T-cell (primary cell): ENCODE results near the gene MOB4. TPM values are rescaled to one million over a fixed set of nuclear protein-coding genes. Genes with fewer than 3 reads are reported as not detected.
A peak's percentile ranks its signal among the peaks of the same experiment; 100 is the strongest.

Experiments used
- ATAC-seq, 4 experiments: fragments of 200-7000 bp in 3 of 4; fragments of 150-1000 bp in 1 of 4; cut with Tn5 transposase; replicated peaks in 1 of 4; 1 replicate in 3 of 4; 2 replicates in 1 of 4; pipeline ENCODE4 v1.10.0; 2021; ENCODE audit warnings: moderate library complexity in 3 of 4, mild to moderate bottlenecking in 2 of 4, moderate number of reproducible peaks in 1 of 4
- CTCF ChIA-PET, 2 donors: fragments of 300-600 bp; sonication (Branson Sonifier 250); formaldehyde crosslinking; loops; one replicate each; lab custom pipeline; 2022; ENCODE audit warnings: antibody characterized with exemption in 2 of 2; lab: Charles Lee
- POLR2A ChIA-PET, 2 donors: fragments of 300-600 bp; sonication (Branson Sonifier 250); formaldehyde crosslinking; loops; one replicate each; lab custom pipeline; 2022; ENCODE audit warnings: antibody characterized with exemption in 2 of 2; lab: Charles Lee
- DNase-seq, 35 experiments: peaks; one replicate each; pipeline versions ENCODE4 v3.0.0 to v3.0.0-alpha.2; 2013 to 2023
- H3K27ac ChIP-seq: one replicate; pipeline ENCODE4 v1.5.1; 2013; ENCODE audit warnings: low read length
- H3K27me3 ChIP-seq, 2 experiments: replicated peaks in 1 of 2; 1 replicate in 1 of 2; 2 replicates in 1 of 2; pipeline versions ENCODE4 v1.6.1 to v1.7.0; 2013; ENCODE audit warnings: low read length in 1 of 2, mixed read lengths in 1 of 2; ENCODE audit not compliant: control insufficient read depth in 2 of 2, insufficient read depth in 2 of 2; ENCODE audit errors: extremely low read depth in 1 of 2
- H3K36me3 ChIP-seq, 2 donors: 1 replicate in 1 of 2; 2 replicates in 1 of 2; pipeline versions ENCODE4 v1.6.1 to v1.7.0; 2013; ENCODE audit warnings: low read length in 1 of 2; ENCODE audit not compliant: control insufficient read depth in 2 of 2, insufficient read depth in 1 of 2; ENCODE audit errors: extremely low read depth in 1 of 2
- H3K4me1 ChIP-seq, 2 experiments: 1 replicate in 1 of 2; 2 replicates in 1 of 2; pipeline versions ENCODE4 v1.6.1 to v1.7.0; 2013; ENCODE audit warnings: low read length in 2 of 2, mixed read lengths in 1 of 2; ENCODE audit not compliant: insufficient read depth in 2 of 2, control insufficient read depth in 1 of 2; ENCODE audit errors: extremely low read depth in 1 of 2
- H3K4me3 ChIP-seq, 2 donors: 1 replicate in 1 of 2; 2 replicates in 1 of 2; pipeline versions ENCODE4 v1.5.1 to v1.7.0; 2013; ENCODE audit warnings: mild to moderate bottlenecking in 2 of 2, low read length in 1 of 2, moderate library complexity in 1 of 2; ENCODE audit not compliant: control insufficient read depth in 1 of 2; ENCODE audit errors: extremely low read depth in 1 of 2
- H3K9me3 ChIP-seq: 2 replicates; pipeline ENCODE4 v1.7.0; 2013
- H3K27ac Mint-ChIP-seq, 2 donors: one replicate each; pipeline ENCODE4 v1.8.0; 2020 to 2021; ENCODE audit warnings: mild to moderate bottlenecking in 2 of 2, mixed read lengths in 2 of 2
- H3K27me3 Mint-ChIP-seq, 2 donors: one replicate each; pipeline ENCODE4 v1.8.0; 2021 to 2022; ENCODE audit warnings: mixed read lengths in 2 of 2
- H3K36me3 Mint-ChIP-seq: one replicate; pipeline ENCODE4 v1.8.0; 2021; ENCODE audit warnings: mixed read lengths
- H3K4me1 Mint-ChIP-seq, 3 donors: one replicate each; pipeline ENCODE4 v1.8.0; 2020 to 2022; ENCODE audit warnings: mixed read lengths in 3 of 3, mild to moderate bottlenecking in 1 of 3
- H3K4me3 Mint-ChIP-seq, 3 donors: one replicate each; pipeline ENCODE4 v1.8.0; 2020 to 2022; ENCODE audit warnings: mild to moderate bottlenecking in 3 of 3, mixed read lengths in 3 of 3, moderate library complexity in 3 of 3
- H3K9me3 Mint-ChIP-seq, 3 donors: one replicate each; pipeline ENCODE4 v1.8.0; 2020 to 2022; ENCODE audit warnings: mixed read lengths in 3 of 3
- WGBS: methylation state at CpG from one replicate; pipeline ENCODE4 v1.1.5; 2013; ENCODE audit warnings: missing lambda C conversion rate; ENCODE audit not compliant: insufficient coverage; 5-methylcytosine and 5-hydroxymethylcytosine counted together
- total RNA-seq, 35 experiments: library from RNA in 6 of 35; stranded (reverse) in 6 of 35; fragments of 120-200 nt in 1 of 35; gene quantifications; one replicate each; pipeline versions ENCODE4 v1.2.1 to v1.2.4 and lab custom pipeline; 2013 to 2026

MOB4 gene
- total RNA-seq, 5 donors from 2014 or later (not counting 1 experiment from before 2014, with no cell fraction given): 16.6 to 20.2 (median 17.7) TPM

DNA sequence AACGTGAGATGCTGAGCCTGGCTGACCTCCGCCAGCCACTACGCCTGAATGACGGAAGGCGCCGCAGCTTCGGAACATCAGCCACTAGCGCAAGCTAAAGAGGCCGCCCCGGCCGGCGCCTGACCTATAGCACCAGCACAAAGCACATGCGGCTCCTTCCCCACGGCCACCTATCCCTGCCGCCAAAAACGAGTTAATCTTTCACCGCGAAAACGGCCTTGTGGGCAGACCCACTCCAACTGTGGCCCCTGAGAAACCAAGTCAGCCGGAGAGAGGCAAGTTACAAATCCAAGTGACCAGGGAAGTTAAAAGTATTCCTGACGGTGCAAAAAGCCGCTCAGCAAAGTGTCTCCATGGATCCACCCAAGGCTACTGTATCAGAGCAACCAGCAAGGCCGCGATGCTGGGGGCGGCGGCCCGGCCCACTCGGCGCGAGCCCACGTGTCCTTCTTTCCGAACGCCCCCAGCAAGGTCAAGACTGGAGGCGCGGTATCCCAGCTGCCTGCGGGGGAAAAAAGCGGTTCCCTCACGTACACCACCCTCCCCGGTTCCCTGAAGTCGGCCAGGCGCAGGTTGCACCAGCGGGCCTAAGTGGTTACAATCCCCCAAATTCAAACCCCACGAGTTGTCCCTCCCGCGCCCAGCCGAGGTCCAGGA lies 16.8 kb upstream of the MOB4 start:
- DNase-seq (peak in 30 of 35 experiments; percentile 5 to 50 (median 22)), ATAC-seq (peak in 3 of 4 experiments; percentile 1 to 2 (median 1))
- Mint-ChIP-seq H3K36me3 (peaks cover 37% of the 10 kb centered on the region), H3K27me3 (no peaks in the 10 kb centered on the region), H3K27ac (peak overlapping the region; percentile 88 to 98), H3K9me3 (no peaks in the 10 kb centered on the region), H3K4me1 (peaks cover 66 to 70% (median 69%) of the 10 kb centered on the region in 3 donors), H3K4me3 (peak overlapping the region; percentile 92 to 97 (median 95))
- Histone ChIP-seq H3K4me1 (peaks cover 23 to 31% of the 10 kb centered on the region in 2 experiments), H3K27ac (peak overlapping the region; percentile 98), H3K36me3 (peaks cover 0 to 40% of the 10 kb centered on the region in 2 donors), H3K9me3 (no peaks in the 10 kb centered on the region), H3K4me3 (peak overlapping the region; percentile 64 to 91), H3K27me3 (no peaks in the 10 kb centered on the region)
- CTCF ChIA-PET: interaction anchor here (0.6 to 1.2 kb wide), 2 partner anchors 14 to 30 kb away, joined by 3 read pairs; no protein-coding TSS in a partner anchor
- POLR2A ChIA-PET: interaction anchor here (0.6 to 2.7 kb wide), 14 partner anchors 8 to 67 kb away, joined by 3 to 36 read pairs (median 4); partner anchors contain the start of genes SF3B1 (in 2 of the 2), COQ10B (in 1 of the 2) and MOB4 (in 1 of the 2)
- under 1% methylated on average over 39 of the region's 46 CpGs for WGBS

DNA sequence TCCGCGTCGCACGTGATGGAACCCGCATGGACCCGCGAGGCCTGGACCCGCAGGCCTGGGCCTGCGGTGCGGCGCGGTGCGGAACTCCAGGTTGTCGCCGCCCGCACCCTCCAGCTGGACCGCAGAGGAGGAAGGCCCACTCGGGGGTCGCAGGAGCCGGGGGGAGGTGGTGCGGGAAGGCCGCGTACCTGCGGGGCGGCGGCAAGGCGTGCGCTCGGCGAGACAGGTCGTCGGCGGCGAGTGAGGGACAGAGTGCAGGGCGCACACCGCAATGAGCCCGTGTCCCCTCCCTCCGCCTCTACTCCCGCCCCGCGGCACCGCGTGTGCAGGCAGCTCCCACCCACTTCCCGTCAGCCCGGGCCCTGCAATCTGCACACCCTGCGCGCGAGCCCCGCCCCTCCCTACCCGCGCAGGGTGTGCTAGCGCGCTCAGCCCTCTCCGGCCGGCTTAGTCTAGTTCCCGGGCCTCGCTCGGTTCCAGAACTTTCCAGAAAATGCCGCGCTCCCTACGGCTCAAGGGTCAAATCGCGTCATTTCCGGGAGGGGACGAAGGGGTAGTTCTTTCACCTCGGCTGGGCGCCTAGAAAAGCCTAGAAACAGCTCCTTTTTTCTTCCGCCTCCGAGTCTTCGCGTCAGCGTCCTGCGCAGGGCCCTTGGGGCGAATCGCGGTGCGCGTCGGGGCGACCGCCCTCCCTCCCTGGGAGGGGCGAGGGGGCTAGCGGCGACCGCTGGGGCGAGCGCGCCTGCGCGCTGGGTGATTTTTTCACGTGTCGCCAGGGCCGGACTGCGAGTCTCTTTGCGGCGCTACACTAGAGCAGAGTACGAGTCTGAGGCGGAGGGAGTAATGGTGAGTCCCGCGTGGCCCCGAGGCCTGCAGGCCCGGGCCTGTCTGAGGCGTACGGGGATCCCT lies 16.0 kb upstream of the MOB4 start, which contains the start of the genes HSPD1 and HSPE1:
TSS of gene HSPD1 (minus strand) at position 247 of the 909 bp plus-strand sequence. CDS start 992 bp downstream, outside the sequence.
TSS of gene HSPE1 (plus strand) at position 786 of the 909 bp plus-strand sequence. CDS start at position 844, 58 bp downstream.
- peaks cover 66 to 70% (median 67%) of the 10 kb centered on the region in 3 donors for H3K4me1 Mint-ChIP-seq
- ChIA-PET POLR2A (interaction anchor here (0.5 to 2.7 kb wide), 19 partner anchors 9 to 301 kb away, joined by 3 to 36 read pairs (median 4); partner anchors contain the start of genes SF3B1 (in 2 of the 2), COQ10B (in 1 of the 2), MARS2 (in 1 of the 2) and MOB4 (in 1 of the 2)), CTCF (interaction anchor here (0.6 to 1.6 kb wide), 8 partner anchors 13 to 892 kb away, joined by 3 to 4 read pairs (median 4); partner anchors contain the start of gene COQ10B (in 1 of the 2))
- peak within 1 kb of the TSS; percentile 92 to 97 (median 95) for H3K4me3 Mint-ChIP-seq
- H3K36me3 Mint-ChIP-seq: peaks cover 37% of the 10 kb centered on the region
- peak; percentile 80 to 90 (median 84) for ATAC-seq
- Histone ChIP-seq H3K27me3 (no peaks in the 10 kb centered on the region), H3K36me3 (peaks cover 0 to 35% of the 10 kb centered on the region in 2 donors), H3K4me1 (peaks cover 23 to 31% of the 10 kb centered on the region in 2 experiments), H3K4me3 (peak within 1 kb of the TSS; percentile 64 to 91), H3K27ac (peak within 1 kb of the TSS; percentile 98), H3K9me3 (no peaks in the 10 kb centered on the region)
- WGBS: under 1% methylated on average over 89 of the region's 104 CpGs
- peak within 1 kb of the TSS; percentile 91 to 98 for H3K27ac Mint-ChIP-seq
- H3K9me3 Mint-ChIP-seq: no peaks in the 10 kb centered on the region
- no peaks in the 10 kb centered on the region for H3K27me3 Mint-ChIP-seq
- peak; percentile 91 to 98 (median 94) for DNase-seq

DNA sequence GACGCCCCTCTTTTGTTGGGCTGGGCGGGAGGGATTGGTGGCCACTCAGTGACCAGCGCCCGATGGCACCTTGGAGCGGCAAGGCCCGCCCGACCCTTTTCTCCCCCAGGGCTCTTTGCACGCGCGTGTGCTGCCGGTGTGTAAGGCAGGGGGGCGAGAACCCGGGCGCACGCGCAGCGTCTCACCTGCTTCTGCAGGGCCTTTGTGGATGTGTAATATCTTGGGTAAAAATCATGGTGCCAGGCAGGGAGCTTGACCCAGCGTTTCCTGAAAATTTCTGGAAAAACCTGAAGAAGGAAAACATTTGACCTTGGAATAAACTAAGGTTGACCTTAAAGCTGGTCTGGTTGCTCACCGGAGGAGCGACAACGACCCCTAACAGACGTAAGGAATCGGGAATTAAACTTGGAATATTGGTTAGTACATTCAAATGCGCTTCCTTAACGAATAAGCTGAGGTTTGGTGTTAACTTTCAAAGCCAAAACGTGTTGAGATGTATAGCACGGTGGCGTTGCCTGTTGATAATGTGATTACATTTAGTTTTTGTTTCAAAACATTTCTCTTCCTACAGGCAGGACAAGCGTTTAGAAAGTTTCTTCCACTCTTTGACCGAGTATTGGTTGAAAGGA lies 15.2 kb upstream of the MOB4 start:
- 1% methylated on average over 17 of the region's 30 CpGs for WGBS
- ChIA-PET POLR2A (interaction anchor here (0.5 to 2.7 kb wide), 16 partner anchors 8 to 497 kb away, joined by 3 to 36 read pairs (median 4); partner anchors contain the start of genes SF3B1 (in 2 of the 2), COQ10B (in 1 of the 2) and MOB4 (in 1 of the 2)), CTCF (interaction anchor here (0.6 to 1.6 kb wide), 5 partner anchors 13 to 893 kb away, joined by 3 to 4 read pairs (median 3); partner anchors contain the start of gene COQ10B (in 1 of the 2))
- Histone ChIP-seq H3K27me3 (no peaks in the 10 kb centered on the region), H3K9me3 (no peaks in the 10 kb centered on the region), H3K36me3 (peaks cover 0 to 32% of the 10 kb centered on the region in 2 donors), H3K27ac (peak overlapping the region; percentile 98), H3K4me1 (peaks cover 23 to 31% of the 10 kb centered on the region in 2 experiments), H3K4me3 (peak overlapping the region; percentile 64 to 91)
- ATAC-seq (peak; percentile 2 to 15 (median 9)), DNase-seq (peak in 4 of 35 experiments; percentile 1 to 51 (median 40))
- Mint-ChIP-seq H3K27ac (peak overlapping the region; percentile 91 to 98), H3K4me3 (peak overlapping the region; percentile 92 to 97 (median 95)), H3K9me3 (no peaks in the 10 kb centered on the region), H3K36me3 (peaks cover 35% of the 10 kb centered on the region), H3K27me3 (no peaks in the 10 kb centered on the region), H3K4me1 (peaks cover 60 to 67% (median 64%) of the 10 kb centered on the region in 3 donors)

DNA sequence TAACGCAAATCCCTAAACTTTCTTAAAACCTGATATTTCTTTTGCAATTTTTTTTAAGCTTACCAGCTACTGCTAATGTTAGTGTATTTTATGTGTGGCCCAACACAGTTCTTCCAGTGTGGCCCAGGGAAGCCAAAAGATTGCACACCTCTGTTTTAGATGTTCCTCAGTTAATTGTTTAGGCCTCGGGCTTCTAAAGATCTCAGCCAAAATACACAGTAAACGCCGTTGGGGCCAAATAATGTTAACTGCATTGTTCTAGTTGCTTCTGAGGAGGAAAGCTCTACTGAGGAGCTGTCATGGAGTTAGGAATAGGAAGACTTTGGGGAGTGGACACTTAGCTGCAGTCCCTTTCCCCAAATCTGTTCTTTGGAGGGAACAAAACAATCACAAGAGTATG lies 13.7 kb upstream of the MOB4 start:
- Mint-ChIP-seq H3K27me3 (no peaks in the 10 kb centered on the region), H3K4me1 (peaks cover 44 to 52% (median 48%) of the 10 kb centered on the region in 3 donors)

DNA sequence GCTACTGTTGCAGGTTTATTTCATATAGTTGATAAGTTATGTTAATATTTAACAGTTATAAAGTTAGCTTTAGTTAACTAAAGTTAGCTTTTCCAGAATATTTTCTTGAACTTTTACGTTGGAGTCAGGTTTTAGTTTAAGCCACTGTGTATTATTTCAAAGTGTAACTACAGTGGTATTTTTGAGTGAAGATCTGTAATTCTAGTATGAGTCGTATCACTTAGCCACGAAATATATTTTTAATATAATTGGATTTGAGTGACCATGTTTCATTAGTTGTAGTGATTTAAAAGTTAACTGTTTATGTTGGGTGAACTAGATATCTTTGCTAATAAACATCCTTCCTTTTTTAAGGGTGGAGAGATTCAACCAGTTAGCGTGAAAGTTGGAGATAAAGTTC lies 13.2 kb upstream of the MOB4 start:
- Mint-ChIP-seq H3K4me1 (peaks cover 40 to 47% (median 43%) of the 10 kb centered on the region in 3 donors), H3K27me3 (no peaks in the 10 kb centered on the region), H3K9me3 (no peaks in the 10 kb centered on the region), H3K27ac (peak overlapping the region; percentile 91 to 98), H3K36me3 (peaks cover 16% of the 10 kb centered on the region), H3K4me3 (peak overlapping the region; percentile 92 to 97 (median 95))
- DNase-seq: no peak
- no peak overlapping the region for H3K4me3 ChIP-seq
- H3K27me3 ChIP-seq: no peaks in the 10 kb centered on the region
- no peaks in the 10 kb centered on the region for H3K9me3 ChIP-seq
- ChIA-PET CTCF (interaction anchor here in 1 of 2 donors (1.1 kb wide), 1 partner anchor 14 kb away, joined by 3 read pairs; no protein-coding TSS in a partner anchor), POLR2A (interaction anchor here (0.6 to 1.3 kb wide), 9 partner anchors 11 to 272 kb away, joined by 3 to 9 read pairs (median 3); partner anchors contain the start of genes MOB4 (in 1 of the 2) and SF3B1 (in 1 of the 2))
- peak overlapping the region; percentile 98 for H3K27ac ChIP-seq
- H3K36me3 ChIP-seq: peaks cover 0 to 13% of the 10 kb centered on the region in 2 donors
- WGBS: no CpG with 5 or more reads among the region's 4 CpGs
- ATAC-seq: no peak
- peaks cover 20 to 23% of the 10 kb centered on the region in 2 experiments for H3K4me1 ChIP-seq

More for the DNA sequence above, 13.7 kb upstream of the MOB4 start:
- ChIA-PET CTCF (interaction anchor here in 1 of 2 donors (1.1 kb wide), 1 partner anchor 15 kb away, joined by 3 read pairs; no protein-coding TSS in a partner anchor), POLR2A (interaction anchor here (0.6 to 1.3 kb wide), 8 partner anchors 11 to 272 kb away, joined by 3 to 9 read pairs (median 3); partner anchors contain the start of genes MOB4 (in 1 of the 2) and SF3B1 (in 1 of the 2))
- no peaks in the 10 kb centered on the region for H3K9me3 ChIP-seq
- peak overlapping the region in 1 of 2 donors; percentile 6 for H3K4me3 ChIP-seq
- peaks cover 0 to 16% of the 10 kb centered on the region in 2 donors for H3K36me3 ChIP-seq
- no peak for ATAC-seq
- H3K27ac ChIP-seq: peak overlapping the region; percentile 98
- Mint-ChIP-seq H3K4me3 (peak overlapping the region; percentile 92 to 97 (median 95)), H3K36me3 (peaks cover 20% of the 10 kb centered on the region), H3K9me3 (no peaks in the 10 kb centered on the region), H3K27ac (peak overlapping the region; percentile 91 to 98)
- peaks cover 23 to 25% of the 10 kb centered on the region in 2 experiments for H3K4me1 ChIP-seq
- H3K27me3 ChIP-seq: no peaks in the 10 kb centered on the region
- 100% methylated on average over 1 of the region's 4 CpGs for WGBS
- DNase-seq: no peak
